Breast epithelium (tissue), 3 donors: ENCODE data around the gene KIF21A.

Source experiments
- POLR2A ChIP-seq: fragments of 450-650 bp; IDR thresholded peaks from one replicate; pipeline ENCODE4 v1.6.1; 2016; ENCODE audit warnings: antibody characterized with exemption, mild to moderate bottlenecking, moderate library complexity
- POLR2AphosphoS5 ChIP-seq, 3 donors: sonication (generic); formaldehyde crosslinking; IDR thresholded peaks; one replicate each; pipeline ENCODE4 v1.6.1; 2017; ENCODE audit warnings: antibody characterized with exemption in 3 of 3

- TF ChIP-seq POLR2A (no peak), POLR2AphosphoS5 (IDR thresholded peaks at IDR 0.05) (no peak)
These were observed 78.7 kb downstream of the KIF21A start for GRCh38 chr12:39364196-39364595.
